ENCODE measurements around the gene BCR.

GRCh38 chr22:23218867-23219251, 38.5 kb downstream of the BCR start:
- TF ChIP-seq HMG20A (CRISPR knock-in tag; IDR thresholded peaks at IDR 0.05; ENCODE audit: borderline replicate concordance) = no peak
- no peak for TF ChIP-seq RARG (CRISPR knock-in tag; IDR thresholded peaks at IDR 0.05; ENCODE audit: low read depth)
- 0 out of 2 replicates have a peak, but pooled peaks have one; percentile 27 for TF ChIP-seq MAX (IDR thresholded peaks at IDR 0.05)
